ENCODE results near the gene NDUFS3. TPM values are rescaled to one million over a fixed set of nuclear protein-coding genes. Genes with fewer than 3 reads are reported as not detected.

The NDUFS3 gene
- total and polyA plus RNA-seq, 10 of the 15 experiments (the other 5 are each of a cell fraction or from before 2014, with no cell fraction given), result 22.3 to 217 (median 125) TPM

DNA sequence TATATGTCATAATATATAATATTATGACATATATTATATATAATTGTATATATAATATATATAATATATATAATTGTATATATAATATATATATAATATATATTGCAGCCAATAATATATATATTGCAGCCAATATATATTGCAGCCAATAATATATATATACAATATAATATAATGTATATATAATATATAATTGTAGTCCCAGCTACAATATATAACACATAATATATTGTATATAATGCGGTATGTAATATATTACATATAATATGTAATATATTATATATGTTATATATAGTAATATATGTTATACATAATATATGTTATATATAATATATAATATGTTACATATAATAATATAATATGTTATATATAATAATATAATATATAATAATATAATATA is 20.2 kb upstream of the NDUFS3 start:
- Histone ChIP-seq H4K20me1 (ENCODE audit: control insufficient read depth, insufficient read depth) (no peaks in the 10 kb centered on the region), H3K27me3 (replicated peaks in 1 of 2; ENCODE audit: control insufficient read depth in 2 of 2, insufficient read depth in 2 of 2, low read length in 1 of 2) (no peaks in the 10 kb centered on the region), H3K9ac (ENCODE audit: control insufficient read depth, insufficient read depth, low read length) (no peak overlapping the region), H3K4me3 (no peak overlapping the region), H3K36me3 (ENCODE audit: control insufficient read depth in 2 of 2, insufficient read depth in 2 of 2, low read length in 1 of 2) (no peaks in the 10 kb centered on the region), H3K4me2 (ENCODE audit: control insufficient read depth, insufficient read depth) (no peak overlapping the region), H3K9me3 (replicated peaks; ENCODE audit: control insufficient read depth, insufficient read depth, low read length) (no peaks in the 10 kb centered on the region), H2AFZ (ENCODE audit: control insufficient read depth, low read depth, low read length) (no peak overlapping the region), H3K79me2 (ENCODE audit: control insufficient read depth, insufficient read depth, low read length) (no peaks in the 10 kb centered on the region), H3K4me1 (ENCODE audit: control insufficient read depth, insufficient read depth, low read length) (no peaks in the 10 kb centered on the region), H3K27ac (ENCODE audit: control insufficient read depth, insufficient read depth) (no peak overlapping the region)
- ATAC-seq, result no peak
- ChIA-PET RAD21 (ENCODE audit: unreplicated experiment) (no interaction called here), CTCF (interaction anchor here (0.5 kb wide), 1 partner anchor 12 kb away, joined by 3 read pairs; no protein-coding TSS in a partner anchor), POLR2A (no interaction called here), SMC1A (ENCODE audit: uncharacterized antibody, unreplicated experiment) (no interaction called here)
- 100% methylated on average over 1 of the region's 1 CpG for WGBS (ENCODE audit: insufficient coverage, insufficient replicate concordance, low lambda C conversion rate, missing lambda C conversion rate)
- in situ Hi-C loops (cut with MboI), result no loop called here
- FAIRE-seq, result no peak
- DNase-seq (ENCODE audit: low read depth, low spot score), result no peak
- BruUV-seq (replicated peaks), result no TSS peak
- intact Hi-C loops (cut with micrococcal nuclease; ENCODE audit: unreplicated experiment), result no loop called here
- no peak for TF ChIP-seq ATF3 (IDR thresholded peaks at IDR 0.05; ENCODE audit: borderline replicate concordance, extremely low read depth, low read depth, low read length)
- TF ChIP-seq ETV6 (conservative IDR thresholded peaks at IDR 0.05 in 1 of 2, IDR thresholded peaks at IDR 0.05 in 1 of 2; ENCODE audit: borderline replicate concordance in 1 of 2, low read depth in 1 of 2), result no peak
- TF ChIP-seq SUZ12 (IDR thresholded peaks at IDR 0.05; ENCODE audit: unreplicated experiment), result no peak
- no peak for TF ChIP-seq ZNF217 (IDR thresholded peaks at IDR 0.05)
- no peak for TF ChIP-seq BACH1 (IDR thresholded peaks at IDR 0.05; ENCODE audit: borderline replicate concordance)
- no peak for TF ChIP-seq CBX5 (IDR thresholded peaks at IDR 0.05; ENCODE audit: low read depth)
- TF ChIP-seq SREBF2 (IDR thresholded peaks at IDR 0.05; ENCODE audit: low read length), result no peak
- TF ChIP-seq FOXK2 (IDR thresholded peaks at IDR 0.05), result no peak
- TF ChIP-seq RAD51 (IDR thresholded peaks at IDR 0.05), result no peak
